ENCODE results near the gene DPH2. TPM values are rescaled to one million over a fixed set of nuclear protein-coding genes. Genes with fewer than 3 reads are reported as not detected.

DPH2 gene
- total RNA-seq, 2 donors from 2014 or later: 25.4 to 31.1 TPM

- Histone ChIP-seq H3K4me1 (replicated peaks) (peaks cover 6% of the 10 kb centered on the region), H3K4me3 (no peak overlapping the region), H3K9me3 (no peaks in the 10 kb centered on the region), H3K36me3 (no peaks in the 10 kb centered on the region), H3K27me3 (replicated peaks; ENCODE audit: insufficient read depth) (no peaks in the 10 kb centered on the region), H3K27ac (no peak overlapping the region)
- DNase-seq (ENCODE audit: low spot score): no peak
- WGBS: 92% methylated on average over 9 of the region's 9 CpGs
- TF ChIP-seq CTCF (IDR thresholded peaks at IDR 0.05) (no peak), POLR2A (IDR thresholded peaks at IDR 0.05) (no peak), POLR2AphosphoS5 (IDR thresholded peaks at IDR 0.05) (no peak)
- intact Hi-C loops (cut with DNase I): no loop called here
These were observed 23.6 kb downstream of the DPH2 start for GRCh38 chr1:43993206-43993914.

GRCh38 chr1:43994071-43994470 lies 24.3 kb downstream of the DPH2 start:
- Histone ChIP-seq H3K27ac (no peak overlapping the region), H3K4me3 (no peak overlapping the region), H3K36me3 (no peaks in the 10 kb centered on the region), H3K27me3 (replicated peaks; ENCODE audit: insufficient read depth) (no peaks in the 10 kb centered on the region), H3K4me1 (replicated peaks) (peaks cover 6% of the 10 kb centered on the region), H3K9me3 (no peaks in the 10 kb centered on the region)
- no peak for DNase-seq (ENCODE audit: low spot score)
- intact Hi-C loops (cut with DNase I): no loop called here
- TF ChIP-seq POLR2AphosphoS5 (IDR thresholded peaks at IDR 0.05): no peak
- TF ChIP-seq POLR2A (IDR thresholded peaks at IDR 0.05): no peak
- no peak for TF ChIP-seq CTCF (IDR thresholded peaks at IDR 0.05)
- WGBS: 78% methylated on average over 7 of the region's 7 CpGs

- Histone ChIP-seq H3K27ac (no peak overlapping the region), H3K27me3 (replicated peaks; ENCODE audit: insufficient read depth) (no peaks in the 10 kb centered on the region), H3K9me3 (no peaks in the 10 kb centered on the region), H3K4me1 (replicated peaks) (peaks cover 6% of the 10 kb centered on the region), H3K36me3 (no peaks in the 10 kb centered on the region), H3K4me3 (no peak overlapping the region)
- no peak for DNase-seq (ENCODE audit: low spot score)
- intact Hi-C loops (cut with DNase I): no loop called here
- no peak for TF ChIP-seq CTCF (IDR thresholded peaks at IDR 0.05)
- no peak for TF ChIP-seq POLR2AphosphoS5 (IDR thresholded peaks at IDR 0.05)
- no peak for TF ChIP-seq POLR2A (IDR thresholded peaks at IDR 0.05)
- 76% methylated on average over 14 of the region's 15 CpGs for WGBS
These were observed 25.3 kb downstream of the DPH2 start for GRCh38 chr1:43994794-43995790.

GRCh38 chr1:43995984-43996732 lies 26.3 kb downstream of the DPH2 start:
- H3K27me3 ChIP-seq (replicated peaks; ENCODE audit: insufficient read depth): no peaks in the 10 kb centered on the region
- intact Hi-C loops (cut with DNase I): no loop called here
- 83% methylated on average over 21 of the region's 21 CpGs for WGBS
- no peaks in the 10 kb centered on the region for H3K36me3 ChIP-seq
- H3K9me3 ChIP-seq: no peaks in the 10 kb centered on the region
- no peak for TF ChIP-seq POLR2A (IDR thresholded peaks at IDR 0.05)
- no peak for TF ChIP-seq POLR2AphosphoS5 (IDR thresholded peaks at IDR 0.05)
- no peak for TF ChIP-seq CTCF (IDR thresholded peaks at IDR 0.05)
- no peak for DNase-seq (ENCODE audit: low spot score)
- H3K4me3 ChIP-seq: no peak overlapping the region
- no peaks in the 10 kb centered on the region for H3K4me1 ChIP-seq (replicated peaks)
- no peak overlapping the region for H3K27ac ChIP-seq

Data from prostate gland (tissue), 2 donors.